Thyroid gland (tissue), 4 donors: ENCODE results near the gene RBM28. TPM values are rescaled to one million over a fixed set of nuclear protein-coding genes. Genes with fewer than 3 reads are reported as not detected.

Experiments
- DNase-seq, 2 donors: peaks; one replicate each; pipeline ENCODE4 v3.0.0-alpha.2; 2019
- H3K27ac ChIP-seq, 3 donors: fragments of 200-600 bp; sonication (generic); 1 replicate in 2 of 3; 2 replicates in 1 of 3; pipeline ENCODE4 v1.5.1; 2016 to 2019; ENCODE audit warnings: mild to moderate bottlenecking in 1 of 3, moderate library complexity in 1 of 3
- H3K27me3 ChIP-seq: fragments of 200-600 bp; sonication (generic); one replicate; pipeline ENCODE4 v1.5.1; 2019
- H3K36me3 ChIP-seq, 2 donors: fragments of 200-600 bp; sonication (generic); one replicate each; pipeline ENCODE4 v1.5.1; 2016 to 2019
- H3K4me1 ChIP-seq, 2 donors: fragments of 200-600 bp; sonication (generic); one replicate each; pipeline ENCODE4 v1.5.1; 2017 to 2019
- H3K4me3 ChIP-seq, 3 donors: fragments of 200-600 bp; sonication (generic); replicated peaks in 1 of 3; 1 replicate in 2 of 3; 2 replicates in 1 of 3; pipeline ENCODE4 v1.5.1; 2016; ENCODE audit warnings: mild to moderate bottlenecking in 1 of 3
- H3K9me3 ChIP-seq: fragments of 200-600 bp; sonication (generic); one replicate; pipeline ENCODE4 v1.5.1; 2017
- POLR2A ChIP-seq, 2 donors: fragments of 450-650 bp; IDR thresholded peaks; one replicate each; pipeline ENCODE4 v1.6.1; 2017; ENCODE audit warnings: antibody characterized with exemption in 2 of 2, mild to moderate bottlenecking in 2 of 2, moderate library complexity in 1 of 2
- WGBS, 2 donors: methylation state at CpG; one replicate each; pipeline ENCODE4 v1.1.5; 2017; 5-methylcytosine and 5-hydroxymethylcytosine counted together
- intact Hi-C: fragments of 100-400 bp; cut with DNase I; formaldehyde crosslinking; loops from one replicate; pipeline ENCODE4 v1.15.1; 2023
- total RNA-seq, 4 donors: library from RNA; depleted of rRNA; stranded (reverse); fragments of >200 nt; gene quantifications; one replicate each; pipeline ENCODE4 v1.2.3, GENCODE V29; 2016
- TF ChIP-seq, protein P1 (sequence below), 6 experiments: fragments of 200-600 bp in 3 of 6; fragments of 450-650 bp in 3 of 6; sonication (generic) in 3 of 6; IDR thresholded peaks; one replicate each; pipeline ENCODE4 v1.5.1; 2016 to 2019; ENCODE audit warnings: antibody characterized with exemption in 6 of 6, mild to moderate bottlenecking in 2 of 6, inconsistent platforms in 1 of 6, moderate library complexity in 1 of 6

The RBM28 gene
- total RNA-seq, 4 donors from 2014 or later, result 19.1 to 36.9 (median 27.7) TPM

DNA sequence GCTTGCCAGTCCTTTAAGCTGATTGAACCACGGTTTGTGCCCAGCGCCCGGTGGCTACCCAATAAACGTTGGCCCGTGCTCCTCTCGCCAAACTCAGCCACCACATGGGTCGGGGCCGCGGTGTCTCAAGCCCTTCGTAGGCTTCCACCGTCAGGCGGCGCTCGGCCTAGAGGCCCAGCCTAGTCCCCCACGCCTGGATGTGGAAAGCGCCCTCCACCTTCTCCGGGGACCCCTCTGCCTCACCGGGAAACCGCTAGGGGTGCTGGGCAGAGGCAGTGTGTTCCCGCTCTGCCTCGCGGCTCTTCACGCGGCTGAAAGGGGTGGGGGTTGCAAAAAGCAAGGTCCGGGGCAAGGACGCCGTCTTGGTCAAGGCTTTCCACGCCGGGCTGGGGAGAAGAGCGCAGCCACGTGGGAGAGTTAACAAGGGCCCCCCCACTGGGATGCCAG lies 72.9 kb downstream of the RBM28 start:
- peaks cover 4% of the 10 kb centered on the region for H3K27me3 ChIP-seq
- H3K4me3 ChIP-seq, result no peak overlapping the region
- H3K36me3 ChIP-seq, result no peaks in the 10 kb centered on the region
- H3K9me3 ChIP-seq, result no peaks in the 10 kb centered on the region
- 14 to 18% methylated on average over 8 to 25 of the region's 31 CpGs for WGBS, 2 donors
- H3K27ac ChIP-seq, result no peak overlapping the region
- TF ChIP-seq, protein P1, sequence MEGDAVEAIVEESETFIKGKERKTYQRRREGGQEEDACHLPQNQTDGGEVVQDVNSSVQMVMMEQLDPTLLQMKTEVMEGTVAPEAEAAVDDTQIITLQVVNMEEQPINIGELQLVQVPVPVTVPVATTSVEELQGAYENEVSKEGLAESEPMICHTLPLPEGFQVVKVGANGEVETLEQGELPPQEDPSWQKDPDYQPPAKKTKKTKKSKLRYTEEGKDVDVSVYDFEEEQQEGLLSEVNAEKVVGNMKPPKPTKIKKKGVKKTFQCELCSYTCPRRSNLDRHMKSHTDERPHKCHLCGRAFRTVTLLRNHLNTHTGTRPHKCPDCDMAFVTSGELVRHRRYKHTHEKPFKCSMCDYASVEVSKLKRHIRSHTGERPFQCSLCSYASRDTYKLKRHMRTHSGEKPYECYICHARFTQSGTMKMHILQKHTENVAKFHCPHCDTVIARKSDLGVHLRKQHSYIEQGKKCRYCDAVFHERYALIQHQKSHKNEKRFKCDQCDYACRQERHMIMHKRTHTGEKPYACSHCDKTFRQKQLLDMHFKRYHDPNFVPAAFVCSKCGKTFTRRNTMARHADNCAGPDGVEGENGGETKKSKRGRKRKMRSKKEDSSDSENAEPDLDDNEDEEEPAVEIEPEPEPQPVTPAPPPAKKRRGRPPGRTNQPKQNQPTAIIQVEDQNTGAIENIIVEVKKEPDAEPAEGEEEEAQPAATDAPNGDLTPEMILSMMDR (IDR thresholded peaks at IDR 0.05), result no peak
- no peak for TF ChIP-seq POLR2A (IDR thresholded peaks at IDR 0.05)
- intact Hi-C loops, result no loop called here
- H3K4me1 ChIP-seq, result peaks cover 10 to 27% of the 10 kb centered on the region in 2 donors
- no peak for DNase-seq

DNA sequence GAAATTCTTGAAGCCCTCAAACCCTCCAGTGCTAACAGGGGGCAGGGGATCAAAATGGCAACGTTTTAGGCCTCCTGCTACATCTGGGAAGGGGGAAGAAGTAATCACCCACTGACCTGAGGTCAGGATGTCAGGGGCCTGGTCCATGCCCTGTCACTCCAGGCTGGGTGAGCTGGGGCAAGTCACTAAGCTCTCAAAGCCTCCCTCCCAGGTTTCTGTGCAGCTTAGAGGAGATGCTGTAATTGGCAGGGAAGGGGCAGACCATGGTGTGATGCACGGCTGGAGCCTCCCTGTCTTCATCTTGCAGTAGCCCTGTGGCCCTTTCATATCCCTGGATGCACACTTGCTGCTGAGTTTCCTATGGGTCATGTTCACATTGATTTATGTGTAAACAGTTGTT lies 75.5 kb downstream of the RBM28 start:
- 50 to 86% methylated on average over 1 to 2 of the region's 2 CpGs for WGBS, 2 donors
- TF ChIP-seq POLR2A (IDR thresholded peaks at IDR 0.05), result no peak
- H3K9me3 ChIP-seq, result no peaks in the 10 kb centered on the region
- H3K27ac ChIP-seq, result no peak overlapping the region
- H3K27me3 ChIP-seq, result peaks cover 4% of the 10 kb centered on the region
- intact Hi-C loops, result no loop called here
- H3K4me1 ChIP-seq, result peaks cover 10 to 27% of the 10 kb centered on the region in 2 donors
- H3K4me3 ChIP-seq, result no peak overlapping the region
- no peak for DNase-seq
- no peaks in the 10 kb centered on the region for H3K36me3 ChIP-seq

DNA sequence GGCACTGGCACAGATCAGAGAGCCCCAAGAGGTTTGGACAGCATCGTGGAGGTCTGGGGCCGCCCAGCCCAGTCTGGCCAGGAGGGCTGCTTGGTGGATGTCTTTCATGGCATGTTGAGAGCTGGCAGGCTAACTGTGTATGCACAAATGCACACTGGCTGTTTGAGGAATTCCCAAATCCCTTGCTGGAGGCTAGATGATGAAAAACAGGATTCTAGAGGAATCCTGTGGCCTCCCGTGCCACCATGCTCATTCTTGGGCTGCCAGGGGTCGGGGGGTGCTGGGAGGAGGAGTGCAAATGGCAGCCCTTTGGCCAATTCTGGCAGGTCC lies 76.1 kb downstream of the RBM28 start:
- H3K9me3 ChIP-seq, result no peaks in the 10 kb centered on the region
- 63 to 67% methylated on average over 2 to 4 of the region's 4 CpGs for WGBS, 2 donors

DNA sequence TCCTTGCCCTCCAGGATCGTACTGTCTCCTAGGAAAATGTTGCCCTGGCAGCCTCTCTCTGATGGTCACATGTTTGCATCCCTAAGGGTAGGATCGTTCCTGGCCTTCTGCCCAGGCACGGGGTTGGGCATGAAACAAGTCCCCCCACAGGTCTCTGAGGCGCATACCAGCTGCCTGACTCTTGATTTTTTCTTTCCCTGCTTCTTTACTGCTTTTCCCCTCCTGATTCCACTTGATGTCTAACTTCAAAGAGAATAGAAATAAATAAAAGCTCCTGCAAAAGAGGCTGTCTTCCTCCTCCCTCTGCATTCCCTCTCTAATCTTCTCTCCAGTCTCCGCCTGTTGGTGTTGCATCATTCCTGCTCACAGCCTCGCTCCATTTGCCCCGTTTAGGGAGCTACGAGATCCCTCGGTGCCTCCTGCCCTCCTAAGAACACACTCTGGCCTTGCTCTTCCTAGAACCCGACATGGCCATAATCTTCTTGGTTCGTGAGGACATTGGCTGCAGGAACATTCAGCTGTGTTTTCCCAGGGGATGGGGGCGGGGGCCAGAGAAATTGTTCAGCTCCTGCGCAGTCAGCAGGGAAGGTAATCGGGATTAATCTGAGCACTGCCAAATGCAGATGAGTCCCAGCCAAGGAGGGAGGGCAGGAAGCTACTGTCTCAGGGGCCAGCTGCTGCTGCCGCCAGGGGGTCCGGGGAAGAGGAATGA lies 76.7 kb downstream of the RBM28 start:
- H3K27me3 ChIP-seq, result peaks cover 4% of the 10 kb centered on the region
- peak; percentile 74 to 78 for DNase-seq
- 15 to 18% methylated on average over 16 of the region's 16 CpGs for WGBS, 2 donors
- intact Hi-C loops, result no loop called here
- H3K27ac ChIP-seq, result peak overlapping the region in 1 of 3 donors; percentile 22
- H3K4me1 ChIP-seq, result peaks cover 10 to 26% of the 10 kb centered on the region in 2 donors
- H3K4me3 ChIP-seq, result no peak overlapping the region
- TF ChIP-seq, protein P1 (IDR thresholded peaks at IDR 0.05), result no peak
- TF ChIP-seq POLR2A (IDR thresholded peaks at IDR 0.05), result no peak
- no peaks in the 10 kb centered on the region for H3K9me3 ChIP-seq
- no peaks in the 10 kb centered on the region for H3K36me3 ChIP-seq

More for the DNA sequence above, 76.1 kb downstream of the RBM28 start:
- no peak for DNase-seq
- TF ChIP-seq, protein P1 (IDR thresholded peaks at IDR 0.05), result no peak
- no peak for TF ChIP-seq POLR2A (IDR thresholded peaks at IDR 0.05)
- H3K4me3 ChIP-seq, result no peak overlapping the region
- intact Hi-C loops, result no loop called here
- peaks cover 4% of the 10 kb centered on the region for H3K27me3 ChIP-seq
- H3K27ac ChIP-seq, result no peak overlapping the region
- H3K4me1 ChIP-seq, result peaks cover 10 to 27% of the 10 kb centered on the region in 2 donors
- H3K36me3 ChIP-seq, result no peaks in the 10 kb centered on the region

DNA sequence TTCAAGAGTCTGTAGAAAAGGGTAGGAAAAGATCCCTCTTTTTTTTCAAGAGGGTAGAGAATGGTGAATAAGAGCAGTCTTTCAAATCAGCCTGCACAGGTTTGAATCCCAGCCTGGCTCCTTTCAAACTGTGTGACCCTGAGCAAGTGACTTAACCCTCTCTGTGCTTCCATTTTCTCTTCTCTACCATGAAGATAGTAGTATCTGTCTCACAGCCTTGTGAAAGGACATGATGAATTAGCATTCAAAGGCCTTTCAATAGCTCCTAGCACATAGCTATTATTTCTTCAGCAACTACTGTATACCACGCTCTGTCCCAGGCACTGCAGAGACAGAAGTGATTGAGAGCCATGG lies 77.2 kb downstream of the RBM28 start:
- no peak overlapping the region for H3K4me3 ChIP-seq
- no peak overlapping the region for H3K27ac ChIP-seq
- H3K9me3 ChIP-seq, result no peaks in the 10 kb centered on the region
- WGBS, 2 donors, result 33 to 83% methylated on average over 1 of the region's 1 CpG
- H3K4me1 ChIP-seq, result peaks cover 10 to 20% of the 10 kb centered on the region in 2 donors
- TF ChIP-seq, protein P1 (IDR thresholded peaks at IDR 0.05), result no peak
- TF ChIP-seq POLR2A (IDR thresholded peaks at IDR 0.05), result no peak
- DNase-seq, result no peak
- intact Hi-C loops, result no loop called here
- peaks cover 4% of the 10 kb centered on the region for H3K27me3 ChIP-seq
- no peaks in the 10 kb centered on the region for H3K36me3 ChIP-seq
